OCI-LY1 (cell line): Measurements from ENCODE around the gene SEMA3F.

Experiments used
- H2AFZ ChIP-seq: fragments of 200-600 bp; sonication (generic), shearing (Covaris generic); 2 replicates; pipeline ENCODE4 v1.6.0; 2014; ENCODE audit warnings: antibody characterized with exemption, mild to moderate bottlenecking, low read length
- H3F3A ChIP-seq: fragments of 200-600 bp; sonication (generic), shearing (Covaris generic); 2 replicates; pipeline ENCODE4 v1.6.0; 2014; ENCODE audit warnings: mild to moderate bottlenecking, antibody characterized with exemption, low read length, moderate library complexity; ENCODE audit not compliant: insufficient read depth
- H3K27ac ChIP-seq: fragments of 200-600 bp; sonication (generic); 2 replicates; pipeline ENCODE4 v1.5.1; 2014; ENCODE audit warnings: low read length, mixed run types, mild to moderate bottlenecking, low read depth; ENCODE audit not compliant: poor library complexity, severe bottlenecking
- H3K27me3 ChIP-seq: fragments of 200-600 bp; sonication (generic); 2 replicates; pipeline ENCODE4 v1.6.0; 2014; ENCODE audit warnings: antibody characterized with exemption, mild to moderate bottlenecking, low read length, moderate library complexity; ENCODE audit not compliant: insufficient read depth
- H3K36me3 ChIP-seq: fragments of 200-600 bp; sonication (generic); 2 replicates; pipeline ENCODE4 v1.6.1; 2014; ENCODE audit warnings: mild to moderate bottlenecking, antibody characterized with exemption, low read length, moderate library complexity, mixed read lengths; ENCODE audit not compliant: insufficient read depth
- H3K4me1 ChIP-seq: fragments of 200-600 bp; sonication (generic); 2 replicates; pipeline ENCODE4 v1.5.1; 2014; ENCODE audit warnings: mild to moderate bottlenecking, low read length, moderate library complexity; ENCODE audit not compliant: insufficient read depth, severe bottlenecking
- H3K4me2 ChIP-seq: fragments of 200-600 bp; sonication (generic), shearing (Covaris generic); 2 replicates; pipeline ENCODE4 v1.6.1; 2014; ENCODE audit warnings: low read length
- H3K4me3 ChIP-seq: fragments of 200-600 bp; sonication (generic); 2 replicates; pipeline ENCODE4 v1.5.1; 2014; ENCODE audit warnings: low read length, low read depth, mild to moderate bottlenecking, mixed read lengths; ENCODE audit not compliant: poor library complexity, severe bottlenecking
- H3K79me2 ChIP-seq: fragments of 200-600 bp; shearing (Covaris generic); 2 replicates; pipeline ENCODE4 v1.6.1; 2016; ENCODE audit warnings: mixed run types, low read length, mixed read lengths; ENCODE audit not compliant: insufficient read depth
- H3K9ac ChIP-seq: fragments of 200-600 bp; sonication (generic), shearing (Covaris generic); 2 replicates; pipeline ENCODE4 v1.6.1; 2014; ENCODE audit warnings: mild to moderate bottlenecking, low read length, mixed read lengths
- H3K9me2 ChIP-seq: fragments of 200-600 bp; sonication (generic), shearing (Covaris generic); 2 replicates; pipeline ENCODE4 v1.6.1; 2014; ENCODE audit warnings: low read depth, mild to moderate bottlenecking, low read length, mixed read lengths
- H3K9me3 ChIP-seq: fragments of 200-600 bp; shearing (Covaris generic); 2 replicates; pipeline ENCODE4 v1.6.1; 2014; ENCODE audit warnings: low read length, mixed read lengths
- H4K20me1 ChIP-seq: fragments of 200-600 bp; sonication (generic), shearing (Covaris generic); 2 replicates; pipeline ENCODE4 v1.6.0; 2016; ENCODE audit warnings: mild to moderate bottlenecking, low read length; ENCODE audit not compliant: insufficient read depth
- EZH2 ChIP-seq: fragments of 200-600 bp; sonication (generic), shearing (Covaris generic); IDR thresholded peaks from 2 replicates; pipeline ENCODE4 v1.8.0; 2017; ENCODE audit warnings: borderline replicate concordance, mixed run types, mild to moderate bottlenecking, antibody characterized with exemption, low read length, moderate library complexity, mixed read lengths
- TF ChIP-seq, protein P1 (sequence below): fragments of 200-600 bp; sonication (generic), shearing (Covaris generic); IDR thresholded peaks from 2 replicates; pipeline ENCODE4 v1.5.1; 2017; ENCODE audit warnings: mild to moderate bottlenecking, antibody characterized with exemption, low read length, moderate library complexity, mixed read lengths

The SEMA3F gene

DNA sequence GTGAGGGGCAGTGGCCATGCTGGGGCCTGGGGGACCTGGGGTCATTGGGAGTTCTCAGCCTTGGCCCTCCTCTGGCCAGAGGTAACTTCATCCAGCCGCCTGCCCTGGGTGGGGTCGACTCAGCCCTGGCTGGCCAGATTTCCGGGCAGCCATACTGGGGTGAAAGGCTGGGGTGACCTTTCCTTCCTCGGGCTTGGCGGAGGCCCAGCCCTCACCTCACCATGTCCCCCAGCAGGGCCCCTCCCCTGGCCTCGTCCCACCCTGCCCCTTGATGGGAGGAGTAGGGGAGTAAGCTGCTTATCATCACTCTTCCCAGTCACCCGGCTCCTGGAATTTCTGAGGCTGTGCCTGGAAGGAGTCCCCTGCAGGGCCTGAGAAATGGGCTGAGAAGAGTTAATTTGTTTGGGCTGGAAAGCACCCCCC, 5.4 kb downstream of the SEMA3F start:
- peaks cover 19% of the 10 kb centered on the region; the same call in 1 of the 2 replicates for H3K27me3 ChIP-seq
- H3K36me3 ChIP-seq = no peaks in the 10 kb centered on the region
- H2AFZ ChIP-seq = no peak overlapping the region
- no peaks in the 10 kb centered on the region for H4K20me1 ChIP-seq
- H3K79me2 ChIP-seq = no peaks in the 10 kb centered on the region
- H3K4me2 ChIP-seq = no peak overlapping the region
- no peak for TF ChIP-seq EZH2
- TF ChIP-seq, protein P1, sequence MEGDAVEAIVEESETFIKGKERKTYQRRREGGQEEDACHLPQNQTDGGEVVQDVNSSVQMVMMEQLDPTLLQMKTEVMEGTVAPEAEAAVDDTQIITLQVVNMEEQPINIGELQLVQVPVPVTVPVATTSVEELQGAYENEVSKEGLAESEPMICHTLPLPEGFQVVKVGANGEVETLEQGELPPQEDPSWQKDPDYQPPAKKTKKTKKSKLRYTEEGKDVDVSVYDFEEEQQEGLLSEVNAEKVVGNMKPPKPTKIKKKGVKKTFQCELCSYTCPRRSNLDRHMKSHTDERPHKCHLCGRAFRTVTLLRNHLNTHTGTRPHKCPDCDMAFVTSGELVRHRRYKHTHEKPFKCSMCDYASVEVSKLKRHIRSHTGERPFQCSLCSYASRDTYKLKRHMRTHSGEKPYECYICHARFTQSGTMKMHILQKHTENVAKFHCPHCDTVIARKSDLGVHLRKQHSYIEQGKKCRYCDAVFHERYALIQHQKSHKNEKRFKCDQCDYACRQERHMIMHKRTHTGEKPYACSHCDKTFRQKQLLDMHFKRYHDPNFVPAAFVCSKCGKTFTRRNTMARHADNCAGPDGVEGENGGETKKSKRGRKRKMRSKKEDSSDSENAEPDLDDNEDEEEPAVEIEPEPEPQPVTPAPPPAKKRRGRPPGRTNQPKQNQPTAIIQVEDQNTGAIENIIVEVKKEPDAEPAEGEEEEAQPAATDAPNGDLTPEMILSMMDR = no peak
- H3K27ac ChIP-seq = no peak overlapping the region
- H3K9me2 ChIP-seq = no peaks in the 10 kb centered on the region
- H3K9ac ChIP-seq = no peak overlapping the region
- H3K4me1 ChIP-seq = peaks cover 2% of the 10 kb centered on the region
- H3K9me3 ChIP-seq = no peaks in the 10 kb centered on the region
- H3F3A ChIP-seq = no peaks in the 10 kb centered on the region
- no peak overlapping the region for H3K4me3 ChIP-seq

DNA sequence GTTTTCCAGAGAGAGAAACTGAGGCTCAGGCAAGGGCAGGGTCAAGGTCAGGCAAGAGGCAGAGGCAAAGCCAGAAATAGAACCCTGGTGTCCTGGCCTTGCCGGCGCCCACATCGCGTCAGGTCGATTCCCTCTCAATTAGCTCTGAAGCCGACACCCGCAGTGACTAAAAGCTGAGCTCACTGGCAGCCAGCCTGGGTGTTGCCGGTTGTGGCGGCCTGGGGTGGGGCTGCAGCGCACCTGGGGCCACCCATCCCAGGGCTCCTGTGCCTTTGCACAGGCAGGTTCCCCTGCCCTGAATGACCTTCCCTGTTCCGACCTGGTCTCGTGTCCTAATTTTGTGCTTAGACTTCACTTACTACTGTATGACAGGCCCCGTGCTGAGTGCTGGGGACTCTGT, 6.2 kb downstream of the SEMA3F start:
- Histone ChIP-seq H3K36me3 (no peaks in the 10 kb centered on the region), H3K4me3 (no peak overlapping the region), H3K9me3 (no peaks in the 10 kb centered on the region), H3K79me2 (no peaks in the 10 kb centered on the region), H3F3A (no peaks in the 10 kb centered on the region), H3K27me3 (0 out of 2 replicates have a peak, but pooled peaks cover 13% of the 10 kb centered on the region), H2AFZ (no peak overlapping the region), H3K4me2 (no peak overlapping the region), H3K9me2 (no peaks in the 10 kb centered on the region), H3K9ac (no peak overlapping the region), H3K27ac (no peak overlapping the region), H4K20me1 (no peaks in the 10 kb centered on the region), H3K4me1 (no peaks in the 10 kb centered on the region)
- TF ChIP-seq EZH2 = no peak
- TF ChIP-seq, protein P1 = no peak

DNA sequence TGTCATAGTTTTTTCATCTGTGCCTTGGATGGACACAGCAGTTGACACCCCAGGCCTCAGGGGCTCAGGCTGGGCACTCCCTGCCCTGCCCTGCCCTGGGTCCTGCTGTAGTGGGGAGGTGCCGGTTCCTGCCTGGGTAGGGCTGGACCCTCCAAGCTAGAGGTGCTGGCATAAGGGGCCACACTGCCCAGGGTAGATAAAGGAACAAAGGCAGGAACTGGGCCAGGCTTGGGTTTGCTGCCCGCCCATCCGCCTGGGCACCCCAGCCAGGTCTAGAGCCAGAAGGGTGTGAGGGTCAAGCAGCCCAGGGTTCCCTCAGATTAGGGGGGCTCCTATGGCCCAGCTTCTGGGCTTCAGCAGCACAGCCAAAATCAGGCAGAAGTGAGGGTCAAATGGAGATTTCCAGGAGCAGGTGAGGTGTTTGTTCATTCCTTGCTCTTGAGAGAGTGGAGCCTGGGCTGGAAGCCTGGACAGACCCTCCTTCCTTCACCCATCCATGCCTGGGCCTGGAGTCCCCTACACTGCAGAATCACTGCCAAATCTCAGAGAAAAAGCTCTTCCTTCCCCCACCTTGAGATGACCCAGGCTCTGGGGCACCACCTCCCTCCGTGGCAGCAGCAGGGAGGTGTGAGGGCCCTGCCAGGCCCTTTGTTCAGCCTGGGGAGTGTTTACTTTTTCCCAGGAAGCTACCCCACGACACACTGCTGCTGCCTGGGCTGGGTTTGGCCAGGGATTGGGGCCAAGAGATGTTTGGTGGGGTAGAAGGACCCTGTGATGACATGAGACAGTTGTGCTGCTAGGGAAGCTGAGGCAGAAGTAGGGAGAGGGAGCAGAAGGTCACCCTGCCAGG, 7.1 kb downstream of the SEMA3F start:
- no peaks in the 10 kb centered on the region for H3K4me1 ChIP-seq
- H3K4me3 ChIP-seq = no peak overlapping the region

More for the DNA sequence above, 7.1 kb downstream of the SEMA3F start:
- Histone ChIP-seq H3K36me3 (no peaks in the 10 kb centered on the region), H3K4me2 (no peak overlapping the region), H4K20me1 (no peaks in the 10 kb centered on the region), H3K27ac (no peak overlapping the region), H3K9me3 (no peaks in the 10 kb centered on the region), H3K9ac (no peak overlapping the region), H2AFZ (no peak overlapping the region), H3K9me2 (no peaks in the 10 kb centered on the region), H3F3A (no peaks in the 10 kb centered on the region), H3K27me3 (0 out of 2 replicates have a peak, but pooled peaks cover 10% of the 10 kb centered on the region), H3K79me2 (no peaks in the 10 kb centered on the region)
- TF ChIP-seq EZH2 = no peak
- TF ChIP-seq, protein P1 = no peak
